GM04504 (cell line): ENCODE data around the gene FH.

Experiments
- DNase-seq: peaks from one replicate; pipeline ENCODE4 v3.0.0-alpha.2; 2012; ENCODE audit warnings: low read depth

The FH gene

GRCh38 chr1:241519308-241520079 lies at the start of gene FH:
Gene FH (minus strand): TSS chr1:241519755. CDS start chr1:241519722, 33 bp downstream.
- peak; percentile 95 for DNase-seq

DNA sequence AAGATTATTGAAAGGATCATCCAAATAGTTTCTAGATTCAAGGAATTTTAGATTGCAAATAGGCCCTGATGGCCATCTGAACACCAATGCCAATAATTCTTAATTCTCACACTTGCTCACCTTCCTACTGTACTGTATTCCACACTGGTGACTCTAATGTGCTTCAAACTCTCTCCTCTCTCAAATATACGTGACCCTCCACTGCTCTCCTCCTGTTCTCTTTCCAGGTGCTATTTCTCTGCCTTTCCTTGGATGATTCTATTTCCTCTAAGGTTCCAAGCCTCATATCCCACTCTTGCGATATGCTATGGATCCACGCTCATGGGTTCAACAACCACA lies 41.3 kb upstream of the FH start:
- DNase-seq: no peak

DNA sequence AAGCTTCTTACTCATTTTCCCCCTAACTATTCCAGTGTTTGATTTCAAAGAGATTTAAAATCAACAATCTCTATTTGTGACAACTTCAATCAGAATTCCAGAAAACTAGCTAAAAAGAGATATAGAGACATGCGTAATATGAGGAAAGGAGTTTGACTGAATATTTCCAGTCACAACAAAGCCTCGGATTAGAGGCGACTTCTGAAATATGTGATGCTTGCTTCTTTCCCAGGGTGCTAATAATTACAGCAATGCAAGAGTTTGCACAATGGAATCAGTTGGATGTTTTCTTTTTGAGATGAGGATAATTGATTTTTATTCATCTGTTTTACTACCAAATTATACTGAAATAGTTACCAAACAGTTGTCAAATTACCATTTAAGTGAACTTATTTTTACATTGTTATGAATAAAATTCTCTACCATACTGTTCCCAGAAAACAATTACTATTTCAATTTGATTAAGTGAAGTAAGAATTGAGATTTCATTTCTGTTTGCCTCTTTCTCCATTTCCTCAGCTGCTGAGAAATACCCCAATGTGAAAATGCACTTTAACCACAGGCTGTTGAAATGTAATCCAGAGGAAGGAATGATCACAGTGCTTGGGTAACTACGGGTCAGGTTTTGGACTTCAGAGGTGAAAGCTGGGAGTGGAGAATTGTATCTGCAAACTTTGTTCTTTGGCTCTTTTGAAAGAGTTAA lies 40.7 kb upstream of the FH start:
- DNase-seq: no peak

- DNase-seq: no peak
Measured at GRCh38 chr1:241557551-241558193, 38.1 kb upstream of the FH start.

DNA sequence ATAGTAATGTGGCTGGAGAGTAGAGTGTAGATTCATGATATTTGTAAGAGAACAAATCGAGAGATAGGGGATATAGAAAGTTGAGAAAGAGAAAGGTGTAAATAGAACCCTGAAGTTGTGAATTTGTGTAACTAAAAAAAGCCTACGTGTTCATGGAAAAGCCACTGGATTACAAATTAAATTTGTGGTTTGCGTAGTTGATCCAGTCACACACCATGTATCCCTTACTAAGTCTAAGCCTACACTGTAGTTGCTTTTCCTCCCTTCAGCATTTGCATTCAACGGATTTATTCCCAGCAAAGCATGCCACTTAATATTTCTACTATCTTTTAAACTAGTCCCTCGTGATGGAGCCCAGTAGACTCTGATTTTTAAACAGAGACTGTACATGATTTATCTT lies 37.5 kb upstream of the FH start:
- no peak for DNase-seq

- no peak for DNase-seq
Measured at GRCh38 chr1:241555526-241555925, 36.0 kb upstream of the FH start.

DNA sequence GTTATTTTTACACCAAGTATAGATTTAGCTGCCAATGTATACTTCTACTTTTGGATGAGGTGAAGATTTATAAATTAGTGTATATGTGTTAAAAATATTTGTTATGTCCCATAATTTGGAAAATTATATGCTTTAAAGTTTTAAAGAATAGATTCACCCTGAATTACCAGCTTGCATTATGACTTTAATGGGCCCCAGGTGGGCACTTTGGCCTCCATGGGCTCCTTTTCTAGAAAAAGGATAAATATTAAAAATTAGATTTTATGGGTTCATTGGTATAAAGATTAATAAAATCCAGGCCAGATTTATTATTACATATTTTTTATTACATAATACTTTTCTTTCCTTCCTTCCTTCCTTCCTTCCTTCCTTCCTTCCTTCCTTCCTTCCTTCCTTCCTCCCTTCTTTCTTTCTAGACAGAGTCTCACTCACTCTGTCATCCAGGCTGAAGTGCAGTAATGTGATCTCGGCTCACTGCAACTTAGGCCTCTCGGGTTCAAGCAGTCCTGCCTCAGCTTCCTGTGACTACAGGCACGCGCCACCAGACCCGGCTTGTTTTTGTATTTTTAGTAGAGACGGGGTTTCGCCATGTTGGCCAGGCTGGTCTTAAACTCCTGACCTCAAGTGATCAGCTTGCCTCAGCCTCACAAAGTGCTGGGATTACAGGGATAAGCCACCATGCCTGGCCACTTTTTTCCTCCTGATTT lies 34.5 kb upstream of the FH start:
- DNase-seq: no peak

- no peak for DNase-seq
Measured at GRCh38 chr1:241551759-241552638, 32.4 kb upstream of the FH start.

GRCh38 chr1:241550318-241550717 lies 30.8 kb upstream of the FH start:
- DNase-seq: no peak

DNA sequence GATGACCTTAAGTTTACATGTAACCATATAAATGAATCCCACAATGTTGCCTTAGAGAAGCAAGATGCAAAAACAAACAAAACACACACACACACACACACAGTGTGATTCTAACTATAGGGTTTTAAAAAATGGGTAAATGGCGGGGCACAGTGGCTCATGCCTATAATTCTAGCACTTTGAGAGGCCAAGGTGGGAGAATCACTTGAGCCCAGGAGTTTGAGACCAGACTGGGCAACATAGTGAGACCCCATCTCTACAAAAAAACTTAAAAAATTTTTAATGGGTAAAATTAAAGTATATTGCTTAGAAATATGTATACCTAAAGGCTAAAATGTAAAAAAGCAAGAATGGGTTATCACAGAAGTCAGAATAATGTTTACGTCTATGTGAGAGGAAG lies 28.5 kb upstream of the FH start:
- DNase-seq: no peak

GRCh38 chr1:241542199-241542907 lies 22.8 kb upstream of the FH start:
- no peak for DNase-seq

- DNase-seq: no peak
Measured at GRCh38 chr1:241536969-241537368, 17.4 kb upstream of the FH start.

DNA sequence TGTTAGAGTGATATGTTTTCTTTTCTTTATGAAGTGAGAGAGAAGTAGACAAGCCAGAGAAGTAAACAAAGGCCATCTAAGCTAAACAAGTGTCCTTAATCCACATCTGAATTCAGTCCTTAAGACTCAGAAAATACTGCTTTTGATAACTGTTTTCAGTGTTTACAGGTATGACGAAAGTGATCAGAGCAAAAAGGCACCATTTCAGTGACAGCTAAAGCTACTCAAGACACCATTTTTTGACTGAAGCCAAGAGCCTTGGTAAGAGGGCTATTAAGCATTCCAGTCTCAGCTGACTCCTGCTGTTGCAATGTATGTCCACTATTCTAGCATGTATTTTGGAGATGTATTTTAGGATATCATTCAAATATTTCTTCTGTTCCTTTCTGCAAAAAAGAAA lies 16.7 kb upstream of the FH start:
- no peak for DNase-seq

- no peak for DNase-seq
Measured at GRCh38 chr1:241533326-241534115, 14.0 kb upstream of the FH start.

DNA sequence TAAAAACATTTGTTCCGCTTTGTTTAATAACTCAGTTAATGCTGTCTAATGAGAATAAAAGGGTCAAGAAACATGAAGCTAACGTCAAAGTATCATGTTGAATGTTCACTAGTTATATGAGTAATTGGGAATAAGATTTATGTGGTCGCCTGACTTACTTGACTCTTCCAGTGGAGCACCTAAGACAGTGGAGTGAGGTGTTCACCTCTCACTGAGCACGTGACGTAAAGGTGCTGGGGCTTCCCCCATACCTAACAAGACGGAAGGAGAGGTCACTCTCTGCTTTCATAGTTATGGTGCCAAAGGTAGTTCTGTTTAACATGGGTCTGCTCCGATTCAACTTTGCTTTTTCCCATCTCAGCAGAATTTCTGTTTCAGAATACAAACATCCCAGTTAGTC lies 13.3 kb upstream of the FH start:
- DNase-seq: no peak

GRCh38 chr1:241532162-241532531 lies 12.6 kb upstream of the FH start, which contains the start of gene KMO:
Gene KMO (plus strand): TSS chr1:241532378. CDS start chr1:241532445, 67 bp downstream.
- DNase-seq: no peak

- no peak for DNase-seq
Measured at GRCh38 chr1:241531195-241532161, 11.9 kb upstream of the FH start.

- no peak for DNase-seq
Measured at GRCh38 chr1:241527146-241527545, 7.6 kb upstream of the FH start.

GRCh38 chr1:241525026-241525425 lies 5.5 kb upstream of the FH start:
- DNase-seq: no peak
